Subcutaneous preadipocyte (primary cell): ENCODE measurements around the gene PSKH1. TPM values are rescaled to one million over a fixed set of nuclear protein-coding genes. Genes with fewer than 3 reads are reported as not detected.

Experiments
- small RNA-seq: library from RNA; depleted of rRNA; stranded (forward); fragments of <200 nt; gene quantifications from one replicate; pipeline ENCODE3, GENCODE V24; 2012
- total RNA-seq: library from RNA; depleted of rRNA; stranded (reverse); fragments of >200 nt; gene quantifications from 2 replicates; pipeline ENCODE4 v1.2.3, GENCODE V29; 2012

The PSKH1 gene
- 12.1 TPM in 2 replicates for total RNA-seq

DNA sequence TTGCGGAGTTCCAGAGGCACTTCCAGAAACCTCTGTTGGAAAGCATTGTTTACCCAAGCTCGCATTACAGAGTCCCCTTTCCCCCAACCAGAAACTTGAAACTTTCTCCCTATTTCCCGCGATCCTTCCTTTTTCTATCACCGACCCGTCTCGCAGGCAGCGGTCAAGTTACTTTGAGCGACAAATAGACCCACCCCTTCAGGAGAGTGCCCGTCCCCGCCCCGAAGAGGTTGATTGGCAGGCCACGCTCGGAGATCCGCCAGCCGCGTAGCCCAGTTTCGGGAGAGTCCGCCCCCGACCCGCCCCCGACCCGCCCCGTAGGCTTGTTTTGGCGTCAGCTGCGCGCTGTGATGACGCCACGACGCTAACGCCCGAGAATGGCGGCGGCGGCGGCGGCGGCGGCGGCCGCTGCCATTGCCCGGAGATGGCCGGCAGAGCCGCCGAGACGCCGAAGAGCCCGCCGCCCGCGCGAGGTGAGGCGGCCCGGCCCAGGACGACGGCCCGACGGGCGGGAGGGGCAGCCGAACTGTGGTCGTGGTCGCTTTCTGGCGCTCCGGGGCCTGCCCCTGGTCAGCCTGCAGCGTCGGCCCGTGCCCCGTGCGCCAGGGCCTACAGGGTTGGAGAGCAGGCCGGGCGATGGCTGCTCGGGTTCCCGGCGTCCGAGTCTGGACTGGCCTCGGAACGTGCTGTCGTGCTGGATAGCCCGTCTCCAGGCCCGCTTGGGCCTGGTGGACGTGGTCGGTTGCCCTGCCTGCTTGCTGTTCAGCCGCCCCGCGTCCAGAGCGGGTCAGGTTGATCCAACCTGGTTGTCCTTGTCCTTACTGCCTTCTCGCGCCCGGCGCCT is at the start of gene PSKH1:
PSKH1 (plus strand) TSS at position 356 of the 844 bp plus-strand sequence. CDS start 15,496 bp downstream, outside the sequence.

DNA sequence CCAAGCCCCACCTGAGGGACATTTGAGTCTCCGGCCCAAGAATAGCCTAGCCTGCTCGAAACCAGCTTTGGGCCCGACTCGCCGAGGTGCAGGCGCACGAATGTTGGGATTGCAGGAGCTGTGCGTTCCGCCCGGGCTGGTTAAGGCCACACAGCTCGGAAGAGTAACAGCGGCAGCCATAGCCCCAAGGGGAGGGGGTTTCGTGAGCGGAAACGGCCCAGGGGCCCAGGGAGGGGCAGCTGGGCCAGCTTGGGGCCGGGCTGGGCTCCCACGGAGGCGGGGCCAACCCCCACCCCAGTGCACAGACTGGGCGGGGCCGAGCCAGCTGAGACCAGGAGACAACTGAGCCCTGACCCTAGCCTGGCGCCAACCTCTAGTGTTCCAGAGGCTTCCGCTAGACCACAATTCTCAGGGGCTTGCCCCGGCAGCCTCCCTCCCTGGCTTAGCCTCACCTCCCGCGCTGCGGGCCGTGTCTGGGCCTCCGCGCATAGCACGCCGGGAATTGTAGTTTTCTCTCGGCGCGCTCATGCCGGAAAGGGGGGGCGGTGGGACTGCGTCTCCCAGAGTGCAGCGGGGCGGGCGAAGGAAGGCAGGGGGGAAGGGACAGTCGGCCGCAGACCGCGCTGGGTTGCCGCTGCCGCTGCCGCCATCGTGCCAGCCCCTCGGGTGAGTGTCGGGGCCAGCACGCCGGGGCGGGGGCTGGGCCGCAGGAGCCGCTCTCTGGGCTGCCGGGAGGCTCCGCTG is 46.6 kb upstream of the PSKH1 start, which contains the start of gene NUTF2:
NUTF2 (plus strand) TSS at position 614 of the 744 bp plus-strand sequence. CDS start 18,198 bp downstream, outside the sequence.

DNA sequence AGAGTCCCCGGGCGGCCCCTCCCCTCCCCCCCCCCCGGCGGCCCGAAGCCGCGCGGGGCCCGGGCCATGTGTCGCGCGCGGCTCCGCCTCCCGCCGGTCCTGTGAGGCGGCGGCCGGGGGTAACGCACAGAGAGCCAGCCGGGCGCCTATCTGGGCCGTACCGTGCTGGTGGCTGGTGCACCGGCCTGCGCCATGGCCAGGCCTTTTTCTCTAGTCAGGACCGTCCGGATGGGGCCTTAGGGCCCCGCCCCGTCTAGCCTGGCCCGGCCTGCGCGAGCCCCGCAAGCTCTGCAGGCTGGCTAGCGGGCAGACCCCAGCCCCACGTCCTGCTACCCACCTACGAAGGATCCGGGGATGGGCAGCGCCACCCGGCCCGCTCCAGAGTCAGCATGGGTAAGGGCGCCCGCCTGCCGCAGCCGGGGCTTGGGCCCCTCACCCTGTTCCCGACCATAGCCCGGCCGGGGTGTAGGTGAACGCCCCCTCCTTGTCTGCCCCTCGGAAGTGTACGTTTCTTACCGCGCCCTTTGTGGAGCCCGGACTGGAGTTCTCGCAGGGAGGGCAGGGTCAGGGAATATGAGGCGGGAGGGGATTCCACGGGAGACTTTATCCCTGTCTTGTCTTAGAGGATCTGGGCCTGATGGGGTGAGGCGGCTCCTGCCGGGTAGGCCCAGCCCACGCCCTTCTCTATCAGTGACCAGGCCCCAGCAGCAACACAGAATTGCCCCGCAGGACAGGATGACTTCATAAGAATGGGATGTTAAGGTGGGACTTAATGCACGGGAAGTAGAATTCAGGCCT is 45.8 kb upstream of the PSKH1 start, which contains the start of gene CENPT:
CENPT (minus strand) TSS at position 630 of the 798 bp plus-strand sequence. CDS start 13,834 bp downstream, outside the sequence.

DNA sequence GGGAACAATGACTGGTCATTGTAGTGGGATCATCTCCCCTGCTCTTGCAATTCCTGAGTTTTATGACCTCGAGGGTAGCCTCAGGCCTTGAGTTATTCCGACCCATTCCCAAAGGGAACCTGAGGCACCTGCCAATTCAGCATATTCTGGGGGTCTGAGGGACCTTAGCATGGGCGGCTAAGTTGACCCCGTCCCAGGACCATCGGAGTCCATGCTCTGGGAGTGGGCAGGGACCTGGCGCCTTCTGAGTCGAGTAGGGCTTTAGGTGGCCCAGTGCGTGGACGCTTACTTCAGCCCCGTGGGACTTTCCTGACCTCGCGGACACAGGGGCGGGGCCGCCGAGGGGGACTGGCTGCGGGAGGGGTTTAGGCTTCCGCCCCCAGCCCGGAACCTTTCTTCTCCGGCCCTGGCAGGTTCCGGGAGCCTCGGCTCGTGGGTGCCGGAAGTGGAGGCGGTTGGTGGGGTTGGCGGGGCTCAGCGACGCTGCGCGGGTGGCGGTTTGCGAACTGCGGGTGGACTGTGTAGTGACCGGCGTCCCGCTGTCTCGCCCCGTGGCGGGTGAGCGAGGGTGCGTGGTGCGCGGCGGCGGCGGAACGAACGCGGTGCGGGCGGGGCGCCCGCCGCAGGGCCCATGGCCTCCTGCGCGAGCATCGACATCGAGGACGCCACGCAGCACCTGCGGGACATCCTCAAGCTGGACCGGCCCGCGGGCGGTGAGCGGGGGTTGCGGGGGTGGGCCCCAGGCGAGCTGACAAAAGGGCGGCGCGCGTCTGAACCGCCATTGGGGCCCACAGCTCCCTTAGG is 20.2 kb upstream of the PSKH1 start, which contains the start of gene EDC4:
EDC4 (plus strand) TSS at position 422 of the 804 bp plus-strand sequence; CDS start at position 632, 210 bp downstream.

DNA sequence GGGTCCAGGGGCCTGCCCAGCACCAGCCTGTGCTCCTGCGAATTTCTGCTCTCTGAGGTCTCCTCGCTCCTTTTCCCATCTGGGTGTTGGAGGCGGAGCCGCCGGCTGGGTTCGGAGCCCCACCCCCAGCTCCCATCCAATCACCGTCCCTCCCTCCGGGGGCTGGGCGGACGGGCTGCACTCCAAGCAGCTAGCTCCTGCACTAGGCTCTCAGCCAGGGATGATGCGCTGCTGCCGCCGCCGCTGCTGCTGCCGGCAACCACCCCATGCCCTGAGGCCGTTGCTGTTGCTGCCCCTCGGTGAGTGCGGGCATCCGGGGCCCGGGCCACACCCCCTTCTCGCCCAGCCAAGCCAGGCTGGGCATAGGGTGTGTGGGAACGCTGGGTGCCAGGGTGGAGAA is 8.4 kb upstream of the PSKH1 start, which contains the start of gene NRN1L:
NRN1L (plus strand) TSS at position 202 of the 400 bp plus-strand sequence; CDS start at position 221, 19 bp downstream.

DNA sequence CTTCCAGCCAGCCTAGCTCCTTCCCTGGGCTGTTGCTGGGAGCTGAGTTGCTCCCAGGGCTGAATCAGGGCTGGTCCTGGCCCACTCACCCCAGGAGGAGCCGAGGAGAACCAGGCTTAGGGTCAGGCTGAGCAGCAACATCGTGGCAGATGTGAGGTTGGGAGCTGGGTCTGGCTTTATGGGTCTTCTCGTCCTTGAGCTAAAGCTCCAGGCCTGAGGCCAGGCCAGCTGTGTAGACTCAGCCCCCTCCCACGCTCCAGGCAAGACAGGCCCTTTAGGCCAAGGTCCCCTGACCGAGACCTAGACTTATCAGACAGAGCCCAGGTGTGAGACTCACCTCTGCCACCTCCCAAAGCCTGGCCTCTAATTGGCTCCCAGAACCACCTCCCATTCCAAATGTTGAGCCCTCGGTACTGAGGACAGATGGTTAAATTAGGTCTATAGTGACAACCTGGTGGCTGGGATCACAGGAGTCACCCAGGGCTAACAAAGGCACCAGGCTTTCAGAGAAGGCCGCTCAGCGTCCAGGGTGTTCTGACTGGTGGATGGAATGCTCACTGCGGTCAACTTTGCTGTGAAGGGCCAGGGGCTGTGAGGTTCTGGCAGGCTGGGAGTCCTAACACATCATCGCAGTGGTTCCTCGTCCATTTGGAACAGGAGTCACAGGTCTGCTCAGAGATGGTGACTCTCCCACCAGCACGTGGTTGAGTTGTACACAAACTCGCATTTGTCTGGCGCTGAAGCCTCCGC is 38.8 kb downstream of the PSKH1 start, which contains the start of gene CTRL:
CTRL (minus strand) TSS at position 151 of the 750 bp plus-strand sequence; CDS start at position 141, 10 bp downstream.

DNA sequence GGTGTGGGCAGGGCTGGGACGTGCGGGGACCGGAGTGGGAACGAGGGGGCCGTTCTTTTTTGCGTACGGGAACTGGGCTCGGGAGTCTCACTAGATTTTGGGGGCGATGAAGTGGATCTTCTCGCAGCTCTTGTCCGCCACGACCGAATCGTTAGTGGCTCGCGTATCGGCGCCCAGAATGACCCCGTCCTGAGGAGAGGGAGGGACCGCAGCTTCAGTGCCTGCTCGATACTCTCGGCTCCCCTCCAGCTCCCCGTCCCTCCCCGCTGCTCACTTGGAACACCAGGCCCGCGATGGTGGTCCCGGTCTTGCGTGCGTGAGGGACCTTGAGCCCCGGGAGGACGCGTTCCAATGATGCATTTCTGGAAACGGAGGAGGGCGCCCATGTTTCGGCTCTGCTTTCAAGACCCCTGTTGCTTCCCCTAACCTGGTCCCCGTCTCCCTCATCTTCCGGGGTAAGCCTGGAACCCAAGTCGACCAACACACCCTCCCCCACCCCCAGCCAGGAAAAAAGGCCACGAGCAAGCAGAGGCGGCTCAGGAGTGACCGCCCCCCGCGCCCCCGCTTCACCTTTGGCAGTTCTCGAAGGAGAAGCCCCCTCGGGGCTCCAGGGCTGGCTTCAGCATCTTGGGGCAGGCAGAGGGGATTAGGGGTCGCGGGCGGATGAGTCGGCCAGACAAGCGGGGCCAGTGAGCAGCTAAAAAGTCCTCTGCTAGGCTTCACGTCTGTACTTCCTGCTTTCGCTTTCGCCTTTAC is 43.2 kb downstream of the PSKH1 start, which contains the start of gene PSMB10:
PSMB10 (minus strand) TSS at position 727 of the 756 bp plus-strand sequence; CDS start at position 626, 101 bp downstream.

DNA sequence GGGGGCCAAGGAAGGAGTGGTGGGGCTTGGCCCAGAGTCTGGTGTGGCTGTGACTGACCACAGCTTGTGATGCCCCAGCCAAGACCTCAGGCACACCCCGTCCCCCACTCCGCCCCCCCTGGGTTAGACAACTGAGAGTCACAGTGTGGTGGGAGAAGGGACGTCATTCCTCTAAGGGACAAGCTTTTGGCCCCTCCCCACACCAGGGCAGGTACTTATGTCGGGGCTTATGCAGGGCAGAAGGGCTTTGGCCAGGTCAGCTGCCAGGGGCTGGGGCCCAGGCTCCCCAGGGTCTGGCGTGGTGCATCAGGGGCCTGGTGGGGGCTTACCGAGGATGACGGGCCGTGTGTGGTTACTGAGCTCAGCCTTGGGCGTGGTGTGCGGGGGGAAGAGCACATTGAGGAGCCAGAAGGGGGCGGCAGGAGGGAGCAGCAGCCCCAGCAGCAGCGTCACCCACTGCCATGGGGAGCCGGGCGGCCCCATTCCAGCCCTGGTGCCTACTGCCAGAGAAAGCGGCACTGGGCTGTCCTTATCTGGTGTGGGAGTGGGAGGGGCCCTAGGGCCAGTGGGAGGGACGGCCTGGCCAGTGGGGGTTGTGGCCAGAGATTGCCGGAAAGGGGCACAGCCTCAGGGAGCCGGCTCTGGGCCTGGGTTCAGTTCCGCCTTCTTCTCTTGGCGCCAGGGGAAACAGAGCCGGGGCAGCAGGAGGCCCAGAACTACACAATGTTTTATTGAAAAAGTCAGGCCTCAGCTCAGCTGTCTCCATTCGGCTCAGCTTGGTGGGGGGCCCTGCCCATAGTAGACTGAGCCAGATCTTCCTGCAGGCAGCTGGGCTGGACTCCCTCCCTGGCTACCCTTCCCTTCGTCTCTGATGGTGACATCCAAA is 50.8 kb downstream of the PSKH1 start, which contains the start of gene LCAT:
LCAT (minus strand) TSS at position 502 of the 886 bp plus-strand sequence; CDS start at position 483, 19 bp downstream.

DNA sequence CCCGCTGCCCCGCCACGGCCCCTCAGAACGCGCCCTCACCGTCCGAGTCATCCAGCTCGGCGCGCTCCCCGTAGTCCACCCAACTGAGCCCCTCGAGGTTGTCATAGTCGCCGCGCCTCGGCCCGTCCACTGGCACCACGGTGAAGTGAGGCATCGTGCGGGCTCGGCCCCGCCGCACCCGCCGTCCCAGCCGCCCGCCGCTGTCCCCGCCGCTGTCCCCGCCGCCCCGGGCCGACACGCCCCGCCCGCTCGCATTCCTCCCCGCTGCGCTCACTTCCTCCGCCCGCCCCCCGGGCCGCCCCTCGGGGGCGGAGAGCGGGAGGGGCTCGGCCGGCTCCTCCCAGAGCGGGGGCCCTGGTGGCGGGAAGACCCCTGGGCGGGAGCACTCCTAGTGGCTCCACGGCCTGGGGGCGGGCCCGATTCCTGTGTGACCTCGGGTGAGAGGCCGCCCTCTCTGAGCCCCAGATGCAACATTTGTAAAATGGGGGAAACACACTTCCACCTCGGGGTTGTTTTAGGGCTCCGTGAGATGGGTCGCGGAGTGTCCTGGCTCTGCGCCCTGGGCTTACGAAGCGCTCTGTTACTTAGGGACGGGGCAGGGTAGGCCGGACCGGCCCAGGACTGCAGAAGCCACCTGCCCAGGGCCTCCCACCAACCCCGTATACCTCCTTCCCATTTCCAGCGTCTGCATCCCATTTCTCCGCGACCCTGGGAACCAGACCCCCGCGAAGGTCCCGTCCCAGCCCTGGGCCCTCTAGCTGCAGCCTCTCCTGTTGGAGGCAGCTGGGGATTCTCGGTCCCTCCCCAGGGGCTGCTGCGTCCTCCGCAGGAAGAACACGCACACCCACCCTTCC is 75.6 kb downstream of the PSKH1 start, which contains the start of gene SLC12A4:
SLC12A4 (minus strand) TSS at position 238 of the 854 bp plus-strand sequence; CDS start at position 154, 84 bp downstream.

Small RNA genes lying within 50 kb of the gene (small RNA-seq; reads per million reads assigned to genes)
- gene AC040162.2 (not detected), gene NRN1L (not detected)

Other genes starting within 250 kb of the PSKH1 start
- 0.37 and 0.39 TPM in 2 replicates for gene CARMIL2, start 248.1 kb upstream of the PSKH1 start, total RNA-seq
- 25.4 and 31.5 TPM in 2 replicates for gene ACD, start 233.0 kb upstream of the PSKH1 start, total RNA-seq
- gene PARD6A, start 232.3 kb upstream of the PSKH1 start, total RNA-seq: 0.59 and 1.1 TPM in 2 replicates
- 15.8 and 16.9 TPM in 2 replicates for gene ENKD1, start 226.5 kb upstream of the PSKH1 start, total RNA-seq
- 3.3 and 3.9 TPM in 2 replicates for gene C16orf86, start 226.4 kb upstream of the PSKH1 start, total RNA-seq
- gene GFOD2, start 173.9 kb upstream of the PSKH1 start, total RNA-seq: 13.2 and 17.0 TPM in 2 replicates
- 5.1 and 7.0 TPM in 2 replicates for gene RANBP10, start 86.7 kb upstream of the PSKH1 start, total RNA-seq
- gene TSNAXIP1, start 86.4 kb upstream of the PSKH1 start, total RNA-seq: 0.98 and 2.2 TPM in 2 replicates
- 26.1 and 28.0 TPM in 2 replicates for gene THAP11, start 50.9 kb upstream of the PSKH1 start, total RNA-seq
- gene NUTF2, start 46.3 kb upstream of the PSKH1 start, total RNA-seq: 210 and 284 TPM in 2 replicates
- 27.0 and 32.7 TPM in 2 replicates for gene CENPT, start 45.6 kb upstream of the PSKH1 start, total RNA-seq
- gene EDC4, start 20.2 kb upstream of the PSKH1 start, total RNA-seq: 55.5 and 72.9 TPM in 2 replicates
- 0.37 TPM in 1 of 2 replicates, not detected in the other for gene NRN1L, start 8.4 kb upstream of the PSKH1 start, total RNA-seq
- gene CTRL, start 38.6 kb downstream of the PSKH1 start, total RNA-seq: 0.37 and 1.4 TPM in 2 replicates
- 29.7 and 41.2 TPM in 2 replicates for gene PSMB10, start 43.6 kb downstream of the PSKH1 start, total RNA-seq
- gene LCAT, start 50.9 kb downstream of the PSKH1 start, total RNA-seq: 5.1 and 11.1 TPM in 2 replicates
- gene SLC12A4, start 75.4 kb downstream of the PSKH1 start, total RNA-seq: 40.8 and 73.3 TPM in 2 replicates
- not detected in 2 replicates for gene DPEP3, start 87.2 kb downstream of the PSKH1 start, total RNA-seq
- not detected in 2 replicates for gene DPEP2, start 106.2 kb downstream of the PSKH1 start, total RNA-seq
- gene DPEP2NB, start 122.7 kb downstream of the PSKH1 start, total RNA-seq: not detected in 2 replicates
- gene DDX28, start 130.0 kb downstream of the PSKH1 start, total RNA-seq: 14.7 and 19.0 TPM in 2 replicates
- 18.0 and 21.5 TPM in 2 replicates for gene DUS2, start 130.0 kb downstream of the PSKH1 start, total RNA-seq
- gene NFATC3, start 192.1 kb downstream of the PSKH1 start, total RNA-seq: 17.3 and 27.2 TPM in 2 replicates